Stomach smooth muscle (tissue), 2 donors: ENCODE data around the gene NAXE.
"Not testable (repeated sequence)": the region's sequence is repeated elsewhere in the genome, so short reads cannot be mapped to it uniquely, and the experiment has no call there.

Experiments
- H3K27ac ChIP-seq: one replicate; pipeline ENCODE4 v1.7.0; 2013; ENCODE audit warnings: mild to moderate bottlenecking, low read length, inconsistent platforms
- H3K27me3 ChIP-seq, 2 donors: one replicate each; pipeline ENCODE4 v1.7.0; 2013; ENCODE audit warnings: low read length in 2 of 2; ENCODE audit not compliant: insufficient read depth in 2 of 2, control insufficient read depth in 1 of 2
- H3K36me3 ChIP-seq, 2 donors: one replicate each; pipeline ENCODE4 v1.7.0; 2013; ENCODE audit warnings: low read length in 2 of 2; ENCODE audit not compliant: control insufficient read depth in 2 of 2, insufficient read depth in 2 of 2
- H3K4me1 ChIP-seq: one replicate; pipeline ENCODE4 v1.7.0; 2013; ENCODE audit warnings: low read length; ENCODE audit not compliant: control insufficient read depth, insufficient read depth
- H3K4me3 ChIP-seq, 2 donors: one replicate each; pipeline ENCODE4 v1.7.0; 2013; ENCODE audit warnings: low read length in 2 of 2
- H3K9ac ChIP-seq, 2 donors: one replicate each; pipeline ENCODE4 v1.7.0; 2013; ENCODE audit warnings: low read length in 2 of 2, mild to moderate bottlenecking in 1 of 2
- H3K9me3 ChIP-seq, 2 donors: one replicate each; pipeline ENCODE4 v1.7.0; 2013; ENCODE audit warnings: low read length in 2 of 2; ENCODE audit not compliant: control insufficient read depth in 2 of 2
- donor health status: healthy.
- donor health status: Pancreatic carcinoma.

Gene NAXE

DNA sequence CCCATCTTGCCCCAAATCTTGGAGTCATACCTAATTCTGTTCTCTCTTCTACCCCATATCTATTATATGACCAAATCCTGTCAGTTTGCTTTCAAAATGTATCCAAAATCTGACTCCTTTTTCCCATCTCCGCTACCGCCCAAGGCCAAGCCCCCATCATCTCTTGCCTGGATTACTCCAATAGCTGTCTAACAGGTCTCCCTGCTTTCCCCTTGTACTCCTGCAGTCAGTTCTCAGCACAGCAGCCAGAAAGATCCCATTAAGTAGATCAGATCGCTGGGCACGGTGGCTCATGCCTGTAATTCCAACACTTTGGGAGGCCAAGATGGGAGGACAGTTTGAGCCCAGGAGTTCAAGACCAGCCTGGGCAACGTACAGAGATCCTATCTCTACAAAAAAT lies 39.1 kb upstream of the NAXE start:
- no peak overlapping the region for H3K4me3 ChIP-seq
- H3K36me3 ChIP-seq: no peaks in the 10 kb centered on the region
- no peak overlapping the region for H3K27ac ChIP-seq
- no peak overlapping the region for H3K9ac ChIP-seq
- no peaks in the 10 kb centered on the region for H3K9me3 ChIP-seq
- no peaks in the 10 kb centered on the region for H3K27me3 ChIP-seq
- H3K4me1 ChIP-seq: peaks cover 9% of the 10 kb centered on the region

DNA sequence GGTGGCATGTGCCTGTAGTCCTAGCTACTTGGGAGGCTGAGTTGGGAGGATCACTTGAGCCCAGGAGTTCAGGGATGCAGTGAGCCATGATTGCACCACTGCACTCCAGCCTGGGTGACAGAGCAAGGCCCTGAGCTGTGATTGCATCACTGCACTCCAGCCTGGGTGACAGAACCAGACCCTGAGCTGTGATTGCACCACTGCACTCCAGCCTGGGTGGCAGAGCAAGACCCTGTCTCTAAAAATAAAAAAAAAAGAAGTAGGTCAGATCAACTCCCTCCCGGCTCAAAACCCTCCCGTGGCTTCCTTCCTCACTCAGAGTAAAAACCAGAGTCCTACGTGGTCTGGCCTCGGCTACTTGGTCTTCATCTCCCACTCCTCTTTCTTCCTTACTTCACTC lies 38.6 kb upstream of the NAXE start:
- not testable (repeated sequence) for H3K9ac ChIP-seq, H3K36me3 ChIP-seq, H3K27ac ChIP-seq, H3K4me1 ChIP-seq, H3K9me3 ChIP-seq, H3K4me3 ChIP-seq, H3K27me3 ChIP-seq

DNA sequence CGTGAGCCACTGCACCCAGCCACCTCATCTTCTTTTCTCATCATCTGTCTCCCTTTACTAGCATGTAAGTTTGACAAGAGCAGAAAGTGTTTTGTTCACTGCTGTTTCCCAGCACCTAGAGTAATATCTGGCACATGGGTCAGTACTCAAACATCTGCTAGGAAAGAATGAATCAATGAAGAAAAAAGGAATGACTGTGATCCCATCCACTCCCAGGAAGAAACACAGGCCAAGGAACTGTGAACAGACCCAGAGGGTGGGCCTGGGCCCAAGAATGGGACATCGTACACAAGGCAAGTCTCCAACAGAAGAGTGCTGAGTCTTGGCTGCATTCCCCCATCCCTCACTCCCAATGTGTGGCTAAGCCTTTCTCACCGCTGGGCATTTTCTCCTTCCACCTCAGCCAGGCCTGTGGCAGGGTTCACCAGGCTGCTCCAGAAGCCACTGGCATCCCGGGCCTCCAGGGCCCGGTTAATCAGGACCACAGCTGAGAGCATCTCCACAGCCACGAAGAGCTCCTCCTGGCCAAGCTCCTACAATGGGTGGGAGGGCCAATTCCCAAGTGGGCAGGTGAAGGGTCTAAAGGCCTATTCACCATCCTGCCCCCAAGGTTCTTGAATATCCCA lies 37.6 kb upstream of the NAXE start:
- Histone ChIP-seq H3K4me3 (no peak overlapping the region), H3K27me3 (no peaks in the 10 kb centered on the region), H3K9me3 (no peaks in the 10 kb centered on the region), H3K27ac (peak overlapping the region; percentile 37), H3K9ac (no peak overlapping the region), H3K4me1 (peaks cover 9% of the 10 kb centered on the region), H3K36me3 (no peaks in the 10 kb centered on the region)

DNA sequence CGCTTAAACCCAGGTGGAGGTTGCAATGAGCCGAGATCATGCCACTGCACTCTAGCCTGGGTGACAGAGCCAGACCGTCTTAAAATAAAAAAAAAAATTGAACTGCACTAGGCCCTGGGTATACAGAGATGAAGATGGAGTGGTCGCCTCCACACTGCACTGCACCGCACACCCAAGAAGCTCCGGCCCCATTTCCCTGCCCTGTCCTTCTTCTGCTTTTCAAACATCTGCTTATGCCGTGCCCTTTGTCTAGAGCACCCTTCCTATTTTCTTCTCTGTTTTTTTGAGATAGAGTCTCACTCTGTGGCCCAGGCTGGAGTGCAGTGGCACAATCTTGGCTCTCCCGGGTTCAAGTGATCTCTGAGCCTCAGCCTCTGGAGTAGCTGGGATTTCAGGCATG lies 36.6 kb upstream of the NAXE start:
- Histone ChIP-seq H3K27ac (no peak overlapping the region), H3K9me3 (no peaks in the 10 kb centered on the region), H3K9ac (no peak overlapping the region), H3K4me3 (no peak overlapping the region), H3K36me3 (no peaks in the 10 kb centered on the region), H3K27me3 (no peaks in the 10 kb centered on the region), H3K4me1 (peaks cover 9% of the 10 kb centered on the region)

DNA sequence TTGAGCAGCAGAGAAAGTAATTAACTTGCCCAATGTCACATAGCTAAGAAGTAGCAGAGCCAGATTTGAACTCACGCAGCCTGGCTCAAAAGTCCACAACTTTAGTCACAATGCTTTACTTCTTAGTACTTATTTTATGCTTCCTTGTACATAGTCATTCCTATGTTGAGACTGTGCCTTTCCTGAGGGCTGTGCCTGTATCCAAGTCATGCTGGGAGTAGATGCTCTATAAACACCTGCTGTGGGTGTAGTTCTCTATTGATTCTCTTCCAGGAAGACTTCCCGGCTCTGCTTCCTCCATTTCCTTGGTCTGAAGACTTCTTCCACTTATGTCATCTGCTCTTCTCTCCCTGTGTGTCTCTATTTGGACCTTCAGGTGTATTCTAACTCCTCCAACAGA lies 35.9 kb upstream of the NAXE start:
- H3K4me3 ChIP-seq: no peak overlapping the region
- H3K36me3 ChIP-seq: no peaks in the 10 kb centered on the region
- H3K27ac ChIP-seq: no peak overlapping the region
- no peaks in the 10 kb centered on the region for H3K27me3 ChIP-seq
- H3K4me1 ChIP-seq: peaks cover 9% of the 10 kb centered on the region
- no peak overlapping the region for H3K9ac ChIP-seq
- H3K9me3 ChIP-seq: no peaks in the 10 kb centered on the region

DNA sequence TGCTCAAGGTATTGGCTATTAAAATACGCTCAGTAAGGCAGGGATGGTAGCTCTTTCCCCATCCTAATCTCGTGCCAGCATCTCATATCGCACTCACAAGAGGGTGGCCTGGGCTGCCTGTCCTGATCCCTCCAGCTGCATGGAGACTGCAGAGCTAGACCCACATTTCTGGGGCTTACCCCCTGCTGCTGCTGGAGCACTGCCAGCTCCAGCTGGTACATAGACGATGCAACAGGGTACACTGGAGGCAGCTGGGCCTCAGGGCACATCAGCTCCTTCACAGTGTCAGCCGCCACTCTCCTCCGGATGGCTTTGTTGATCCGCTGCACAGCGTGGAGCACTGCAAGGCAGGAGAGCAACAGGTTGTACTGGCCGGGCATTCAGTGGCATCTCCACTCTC lies 35.2 kb upstream of the NAXE start:
- Histone ChIP-seq H3K27me3 (no peaks in the 10 kb centered on the region), H3K27ac (no peak overlapping the region), H3K4me1 (peaks cover 9% of the 10 kb centered on the region), H3K36me3 (no peaks in the 10 kb centered on the region), H3K4me3 (no peak overlapping the region), H3K9ac (no peak overlapping the region), H3K9me3 (no peaks in the 10 kb centered on the region)

DNA sequence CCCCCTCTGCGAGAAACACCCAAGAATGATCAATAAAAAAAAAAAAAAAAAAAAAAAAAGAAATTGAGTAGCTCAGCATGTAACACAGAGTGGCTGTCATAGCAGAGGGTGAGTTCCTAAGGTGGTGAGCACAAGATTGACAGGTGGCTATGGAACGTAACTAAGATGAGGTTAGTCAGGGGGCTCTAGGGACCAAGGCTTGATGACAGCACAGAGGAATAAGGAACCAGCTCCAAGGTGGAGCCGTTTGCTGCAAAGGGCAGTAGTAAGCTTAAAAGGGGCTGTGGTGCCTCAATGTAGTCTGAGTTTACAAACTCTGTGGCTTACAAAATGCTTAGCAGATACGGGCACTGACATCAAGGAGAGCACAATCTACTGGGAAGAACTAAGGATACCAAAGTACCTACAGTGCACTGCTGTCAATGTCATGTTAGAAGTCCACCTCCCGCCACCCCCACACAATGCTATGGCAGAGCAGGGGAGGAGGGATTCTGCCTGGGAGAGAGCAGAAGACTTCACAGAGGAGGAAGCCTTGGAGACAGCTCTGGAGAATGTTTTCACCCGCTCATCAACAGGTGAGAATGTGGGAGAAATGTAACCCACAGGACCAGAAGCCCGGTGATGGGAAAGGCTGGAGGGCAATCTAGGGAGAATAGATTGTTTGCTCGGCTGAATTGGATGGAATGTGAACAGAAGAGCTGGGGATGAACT lies 32.3 kb upstream of the NAXE start:
- Histone ChIP-seq H3K9me3 (no peaks in the 10 kb centered on the region), H3K9ac (no peak overlapping the region), H3K4me3 (no peak overlapping the region), H3K27ac (no peak overlapping the region), H3K36me3 (no peaks in the 10 kb centered on the region), H3K27me3 (no peaks in the 10 kb centered on the region), H3K4me1 (peaks cover 2% of the 10 kb centered on the region)

DNA sequence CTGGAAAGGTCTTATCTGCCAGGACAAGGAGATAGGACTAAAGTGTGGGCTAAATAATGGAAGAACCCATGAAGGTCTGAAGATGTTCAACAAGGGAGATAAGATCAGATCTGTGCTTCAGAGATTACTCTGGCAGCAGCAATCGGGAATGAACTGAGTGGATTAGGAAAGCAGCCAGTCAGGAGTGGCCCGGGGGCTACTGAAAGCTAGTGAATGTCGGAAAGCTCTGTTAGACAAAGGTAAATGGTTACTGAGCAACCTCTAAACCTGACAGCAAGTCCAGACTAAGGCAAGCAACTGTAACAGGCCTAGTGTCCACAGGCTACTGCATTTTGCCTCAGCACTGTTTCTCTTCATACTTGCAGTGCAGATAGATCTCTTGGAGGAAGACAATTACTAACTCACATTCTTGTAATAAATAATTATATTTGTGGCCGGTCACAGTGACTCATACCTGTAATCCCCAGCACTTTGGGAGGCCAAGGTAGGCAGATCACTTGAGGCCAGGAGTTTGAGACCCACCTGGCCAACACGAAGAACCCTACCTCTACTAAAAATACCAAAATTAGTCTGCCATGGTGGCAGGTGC lies 31.7 kb upstream of the NAXE start:
- Histone ChIP-seq H3K36me3 (no peaks in the 10 kb centered on the region), H3K9me3 (no peaks in the 10 kb centered on the region)

DNA sequence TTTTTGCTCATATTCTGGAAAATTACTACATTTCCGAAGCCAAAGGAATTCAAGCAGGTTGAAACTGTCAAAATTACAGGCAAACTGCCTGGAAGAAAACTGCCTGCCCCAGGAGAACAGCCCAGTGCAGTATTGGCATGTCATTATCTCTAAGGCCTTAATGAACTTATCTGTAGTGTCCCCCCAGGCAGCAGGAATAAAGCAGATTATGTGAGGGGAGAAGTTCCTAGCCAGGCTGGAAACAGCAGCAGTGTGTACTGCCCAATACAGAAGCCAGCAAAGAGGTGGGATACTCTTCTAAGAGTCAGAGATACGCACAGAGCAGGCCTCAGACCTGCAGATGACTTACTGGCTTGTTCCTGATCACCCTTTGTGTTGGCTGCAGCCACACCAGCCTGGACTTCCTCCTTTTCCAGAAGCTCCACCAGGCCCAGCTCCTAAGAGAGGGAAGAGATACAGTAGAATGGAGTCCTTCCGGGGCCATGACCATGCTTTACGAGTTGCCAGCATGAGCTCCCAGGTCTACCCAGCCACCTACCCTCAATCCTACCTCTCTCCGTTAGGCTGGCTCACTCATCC lies 30.9 kb upstream of the NAXE start:
- Histone ChIP-seq H3K4me3 (no peak overlapping the region), H3K36me3 (no peaks in the 10 kb centered on the region), H3K9me3 (no peaks in the 10 kb centered on the region), H3K27ac (no peak overlapping the region), H3K4me1 (no peaks in the 10 kb centered on the region), H3K27me3 (no peaks in the 10 kb centered on the region), H3K9ac (no peak overlapping the region)

More for the DNA sequence above, 31.7 kb upstream of the NAXE start:
- Histone ChIP-seq H3K4me1 (no peaks in the 10 kb centered on the region), H3K27ac (no peak overlapping the region), H3K27me3 (no peaks in the 10 kb centered on the region), H3K9ac (no peak overlapping the region), H3K4me3 (no peak overlapping the region)

DNA sequence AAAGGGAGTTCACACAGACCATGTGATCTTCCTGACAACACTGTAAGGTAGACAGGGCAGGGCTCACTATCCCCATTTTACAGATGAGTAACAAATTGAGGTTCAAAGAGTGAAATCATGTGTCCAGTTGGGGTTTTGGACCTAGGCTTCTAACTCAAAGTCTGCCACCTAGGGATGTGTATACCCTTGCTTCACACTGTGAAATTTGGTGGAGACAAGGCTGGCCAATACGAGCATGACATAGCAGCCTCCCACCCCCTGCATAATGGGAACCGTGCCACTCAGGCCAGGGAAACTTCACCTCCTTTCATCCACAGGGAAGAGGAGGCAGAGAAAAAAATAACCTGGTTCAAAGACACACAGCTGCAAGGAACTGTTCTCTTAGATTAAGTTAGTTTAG lies 26.1 kb upstream of the NAXE start:
- no peak overlapping the region for H3K27ac ChIP-seq
- H3K4me1 ChIP-seq: no peaks in the 10 kb centered on the region
- H3K9ac ChIP-seq: no peak overlapping the region
- no peaks in the 10 kb centered on the region for H3K36me3 ChIP-seq
- no peak overlapping the region for H3K4me3 ChIP-seq
- H3K27me3 ChIP-seq: peaks cover 0 to 2% of the 10 kb centered on the region in 2 donors
- no peaks in the 10 kb centered on the region for H3K9me3 ChIP-seq

DNA sequence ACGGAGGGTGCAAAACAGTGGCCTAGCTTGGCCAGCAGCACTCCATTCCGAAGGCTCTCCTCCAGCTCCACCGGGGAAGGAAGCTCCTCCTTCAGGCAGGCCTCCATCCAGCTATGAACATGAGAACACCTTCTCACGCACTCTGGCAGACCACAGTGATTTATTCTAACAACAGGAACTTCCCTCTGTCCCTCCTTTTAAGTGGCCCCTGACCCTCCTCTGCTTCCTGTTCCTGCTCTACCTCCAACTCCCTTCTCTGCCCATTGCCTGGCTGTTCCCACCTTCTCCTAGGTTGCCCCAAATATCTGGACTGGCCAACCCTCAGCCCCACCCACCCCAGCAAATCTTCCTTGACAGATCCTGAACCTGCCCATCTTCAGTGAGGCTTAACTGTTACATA lies 25.1 kb upstream of the NAXE start:
- Histone ChIP-seq H3K27ac (no peak overlapping the region), H3K9me3 (no peaks in the 10 kb centered on the region)

More for the DNA sequence above, 25.1 kb upstream of the NAXE start:
- Histone ChIP-seq H3K4me1 (no peaks in the 10 kb centered on the region), H3K9ac (no peak overlapping the region), H3K36me3 (no peaks in the 10 kb centered on the region), H3K4me3 (no peak overlapping the region), H3K27me3 (peaks cover 0 to 2% of the 10 kb centered on the region in 2 donors)
